A549 (cell line): ENCODE measurements around the gene ARHGAP10. TPM values are rescaled to one million over a fixed set of nuclear protein-coding genes. Genes with fewer than 3 reads are reported as not detected.

Source experiments
- ATAC-seq, 2 experiments: fragments of 200-7000 bp in 1 of 2; fragments of >200 bp in 1 of 2; cut with Nextera tagmentation in 1 of 2; cut with Tn5 transposase in 1 of 2; 3 replicates each; pipeline versions ENCODE4 v1.8.0 to v1.9.1; 2018 to 2020; ENCODE audit warnings: mild to moderate bottlenecking in 1 of 2, moderate library complexity in 1 of 2
- CTCF ChIA-PET: fragments of 300-600 bp; sonication (Branson Sonifier 250); formaldehyde crosslinking; extraction: SDS; loops from one replicate; lab custom pipeline; 2021; ENCODE audit warnings: antibody characterized with exemption, inconsistent platforms; lab: Yijun Ruan, JAX
- POLR2A ChIA-PET: fragments of 350-600 bp; formaldehyde crosslinking; extraction: SDS; loops from one replicate; lab custom pipeline; 2021; ENCODE audit warnings: antibody characterized with exemption, inconsistent platforms; lab: Yijun Ruan, JAX
- DNase-seq, 2 experiments: peaks; one replicate each; pipeline versions ENCODE4 v3.0.0 to v3.0.0-alpha.2; 2011 to 2016; ENCODE audit warnings: low read depth in 1 of 2, low spot score in 1 of 2
- FAIRE-seq: peaks from 2 replicates; lab custom pipeline; 2011; peaks lifted over from hg19 to GRCh38; lab: Jason Lieb, UNC
- H3K27ac ChIP-seq, 2 experiments: fragments of >200 bp; sonication (Bioruptor Twin); formaldehyde crosslinking; 3 replicates each; pipeline ENCODE4 v1.5.1; 2016 to 2017
- H3K4me1 ChIP-seq: fragments of >200 bp; sonication (Bioruptor Twin); formaldehyde crosslinking; 3 replicates; pipeline ENCODE4 v1.6.1; 2016
- H3K4me2 ChIP-seq: fragments of >200 bp; sonication (Bioruptor Twin); formaldehyde crosslinking; 3 replicates; pipeline ENCODE4 v1.6.1; 2016
- H3K4me3 ChIP-seq: fragments of >200 bp; sonication (Bioruptor Twin); formaldehyde crosslinking; 3 replicates; pipeline ENCODE4 v1.5.1; 2016
- H3K9me3 ChIP-seq: fragments of >200 bp; sonication (Bioruptor Twin); formaldehyde crosslinking; 3 replicates; pipeline ENCODE4 v1.6.1; 2016
- CBX8 ChIP-seq: fragments of 200-600 bp; sonication (generic); IDR thresholded peaks from 2 replicates; pipeline ENCODE4 v1.6.1; 2016
- CHD2 ChIP-seq: fragments of 150-350 bp; IDR thresholded peaks from 2 replicates; pipeline ENCODE4 v1.6.1; 2014; ENCODE audit warnings: low read length; ENCODE audit not compliant: partially characterized antibody
- CTCF ChIP-seq: fragments of >200 bp; sonication (Bioruptor Twin); formaldehyde crosslinking; IDR thresholded peaks from 3 replicates; pipeline ENCODE4 v1.5.1; 2016
- EP300 ChIP-seq, 2 experiments: fragments of >200 bp; sonication (Bioruptor Twin); formaldehyde crosslinking; IDR thresholded peaks; 2 replicates in 1 of 2; 3 replicates in 1 of 2; pipeline ENCODE4 v1.6.1; 2016 to 2017
- HDAC2 ChIP-seq: fragments of 200-600 bp; sonication (generic); IDR thresholded peaks from 2 replicates; pipeline ENCODE4 v1.6.1; 2016
- HEYL ChIP-seq: fragments of 250-450 bp; sonication (Bioruptor Pico); IDR thresholded peaks from 2 replicates; pipeline ENCODE4 v1.8.0; 2021; ENCODE audit warnings: mild to moderate bottlenecking, moderate library complexity
- JUNB ChIP-seq: fragments of >200 bp; sonication (Bioruptor Twin); formaldehyde crosslinking; IDR thresholded peaks from 2 replicates; pipeline ENCODE4 v1.6.1; 2016
- KDM1A ChIP-seq: fragments of 200-600 bp; sonication (generic); IDR thresholded peaks from 2 replicates; pipeline ENCODE4 v1.6.1; 2016; ENCODE audit warnings: low read depth, mild to moderate bottlenecking
- KDM5A ChIP-seq: fragments of 200-600 bp; sonication (generic); IDR thresholded peaks from 2 replicates; pipeline ENCODE4 v1.6.1; 2016; ENCODE audit warnings: antibody characterized with exemption, mild to moderate bottlenecking
- MAX ChIP-seq: IDR thresholded peaks from 2 replicates; pipeline ENCODE4 v1.6.1; 2012
- NR3C1 ChIP-seq: fragments of >200 bp; sonication (Bioruptor Twin); formaldehyde crosslinking; IDR thresholded peaks from 3 replicates; pipeline ENCODE4 v1.6.1; 2017
- PBX3 ChIP-seq: IDR thresholded peaks from 2 replicates; pipeline ENCODE4 v1.6.1; 2012
- RARB ChIP-seq: fragments of 250-450 bp; sonication (Bioruptor Pico); IDR thresholded peaks from 2 replicates; pipeline ENCODE4 v1.8.0; 2021; ENCODE audit warnings: mild to moderate bottlenecking, moderate library complexity
- REST ChIP-seq: fragments of 200-600 bp; sonication (generic); IDR thresholded peaks from 2 replicates; pipeline ENCODE4 v1.6.1; 2016; ENCODE audit warnings: antibody characterized with exemption, mild to moderate bottlenecking, moderate library complexity
- RNF2 ChIP-seq: fragments of 200-600 bp; sonication (generic); IDR thresholded peaks from 2 replicates; pipeline ENCODE4 v1.6.1; 2016; ENCODE audit warnings: low read depth, mild to moderate bottlenecking, antibody characterized with exemption, moderate library complexity, borderline replicate concordance
- SREBF2 ChIP-seq: fragments of 450-650 bp; IDR thresholded peaks from 2 replicates; pipeline ENCODE4 v1.6.1; 2014; ENCODE audit warnings: mild to moderate bottlenecking, moderate library complexity
- TFCP2L1 ChIP-seq: fragments of 250-450 bp; sonication (Bioruptor Pico); IDR thresholded peaks from 2 replicates; pipeline ENCODE4 v1.5.0; 2021; ENCODE audit warnings: mild to moderate bottlenecking
- ZC3H11A ChIP-seq: fragments of 450-650 bp; IDR thresholded peaks from 2 replicates; pipeline ENCODE4 v1.6.1; 2014; ENCODE audit warnings: antibody characterized with exemption, mild to moderate bottlenecking
- WGBS: methylation state at CpG from one replicate; pipeline ENCODE4 v1.1.6; 2017; ENCODE audit errors: missing lambda C conversion rate; 5-methylcytosine and 5-hydroxymethylcytosine counted together
- polyA plus RNA-seq, 4 experiments: library from polyadenylated mRNA; depleted of rRNA in 3 of 4; stranded (reverse); fragments of >200 nt; fragmentation: RNase III in 1 of 4; extraction: RNeasy Plus Mini Kit Qiagen cat#74134 plus additional on column Dnase treatment in 1 of 4; gene quantifications; 2 replicates in 3 of 4; 3 replicates in 1 of 4; pipeline ENCODE4 v1.2.3, GENCODE V29; 2011 to 2017

ARHGAP10 gene
- polyA plus RNA-seq, 2 of the 4 experiments (the other 2 are of a cell fraction), result 7.0 to 7.2 TPM

- Histone ChIP-seq H3K9me3 (no peaks in the 10 kb centered on the region), H3K4me2 (no peak overlapping the region), H3K27ac (no peak overlapping the region), H3K4me1 (no peaks in the 10 kb centered on the region), H3K4me3 (no peak overlapping the region)
- 90% methylated on average over 2 of the region's 2 CpGs for WGBS
- ATAC-seq (no peak), DNase-seq (no peak), FAIRE-seq (no peak)
- TF ChIP-seq RNF2 (no peak), MAX (no peak), CHD2 (no peak), HEYL (CRISPR knock-in tag) (no peak), ZC3H11A (no peak), CTCF (no peak)
- ChIA-PET POLR2A (no interaction called here), CTCF (no interaction called here)
These were observed 121.8 kb downstream of the ARHGAP10 start for GRCh38 chr4:147853706-147854105.

- no peak overlapping the region for H3K4me2 ChIP-seq
- ChIA-PET POLR2A (interaction anchor here (1.2 kb wide), 1 partner anchor 170 kb away, joined by 4 read pairs; the partner anchor contains the start of gene PRMT9), CTCF (interaction anchor here (1.2 kb wide), 1 partner anchor 13 kb away, joined by 8 read pairs; no protein-coding TSS in a partner anchor)
- no peak for DNase-seq
- 85% methylated on average over 3 of the region's 3 CpGs for WGBS
- no peak overlapping the region for H3K27ac ChIP-seq
- no peaks in the 10 kb centered on the region for H3K4me1 ChIP-seq
- TF ChIP-seq NR3C1, result no peak
- TF ChIP-seq REST, result no peak
- no peak for TF ChIP-seq EP300 (IDR thresholded peaks at IDR 0.05)
- no peak for TF ChIP-seq RARB (CRISPR knock-in tag)
- no peak for TF ChIP-seq RNF2
- TF ChIP-seq CBX8, result no peak
- no peak for TF ChIP-seq MAX
- no peak for TF ChIP-seq PBX3
- no peak for TF ChIP-seq KDM1A
- TF ChIP-seq HDAC2, result no peak
- no peak for TF ChIP-seq TFCP2L1
- TF ChIP-seq JUNB, result no peak
- no peak for TF ChIP-seq SREBF2
- no peak for TF ChIP-seq KDM5A
- no peak overlapping the region for H3K4me3 ChIP-seq
- H3K9me3 ChIP-seq, result no peaks in the 10 kb centered on the region
- ATAC-seq, result no peak
- no peak for FAIRE-seq
These were observed 122.3 kb downstream of the ARHGAP10 start for GRCh38 chr4:147854154-147854553.
